ENCODE results near the gene CFAP20DC. TPM values are rescaled to one million over a fixed set of nuclear protein-coding genes. Genes with fewer than 3 reads are reported as not detected.
"Not testable (repeated sequence)": the region's sequence is repeated elsewhere in the genome, so short reads cannot be mapped to it uniquely, and the experiment has no call there.

CFAP20DC gene
- total RNA-seq, 1 donor from 2014 or later = not detected

DNA sequence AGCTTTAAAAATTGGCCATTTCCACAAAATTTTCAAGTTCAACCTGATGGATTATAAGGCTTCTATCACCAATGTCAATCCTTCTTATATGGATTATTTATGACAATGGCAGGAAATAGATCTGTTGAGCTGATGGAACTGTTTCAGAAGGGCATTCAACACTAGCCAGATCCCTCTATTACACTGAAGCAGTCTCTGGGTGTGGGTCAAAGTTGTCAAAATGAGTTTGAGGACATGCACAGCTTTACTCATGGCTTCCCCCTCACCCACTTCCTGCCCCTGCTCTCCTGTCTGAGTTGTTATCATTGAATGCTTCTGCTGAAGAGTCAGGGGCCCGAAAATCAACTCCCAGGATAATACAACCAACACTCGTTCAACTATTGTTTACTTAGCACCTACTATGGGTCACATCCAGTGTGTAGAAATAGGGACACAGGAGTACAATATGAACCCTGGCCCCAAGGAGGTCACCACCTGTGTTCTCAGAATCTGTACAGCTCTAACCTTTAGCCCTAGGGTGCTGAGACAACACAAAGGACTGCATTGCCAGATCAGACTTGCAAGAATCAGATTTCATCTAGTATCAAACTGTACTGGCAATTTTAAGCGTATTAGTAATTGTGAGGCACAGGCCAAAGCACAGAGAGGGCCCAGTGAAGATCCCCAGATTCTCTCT is 341.6 kb downstream of the CFAP20DC start:
- no peaks in the 10 kb centered on the region for H3K4me1 ChIP-seq
- TF ChIP-seq, protein P1, sequence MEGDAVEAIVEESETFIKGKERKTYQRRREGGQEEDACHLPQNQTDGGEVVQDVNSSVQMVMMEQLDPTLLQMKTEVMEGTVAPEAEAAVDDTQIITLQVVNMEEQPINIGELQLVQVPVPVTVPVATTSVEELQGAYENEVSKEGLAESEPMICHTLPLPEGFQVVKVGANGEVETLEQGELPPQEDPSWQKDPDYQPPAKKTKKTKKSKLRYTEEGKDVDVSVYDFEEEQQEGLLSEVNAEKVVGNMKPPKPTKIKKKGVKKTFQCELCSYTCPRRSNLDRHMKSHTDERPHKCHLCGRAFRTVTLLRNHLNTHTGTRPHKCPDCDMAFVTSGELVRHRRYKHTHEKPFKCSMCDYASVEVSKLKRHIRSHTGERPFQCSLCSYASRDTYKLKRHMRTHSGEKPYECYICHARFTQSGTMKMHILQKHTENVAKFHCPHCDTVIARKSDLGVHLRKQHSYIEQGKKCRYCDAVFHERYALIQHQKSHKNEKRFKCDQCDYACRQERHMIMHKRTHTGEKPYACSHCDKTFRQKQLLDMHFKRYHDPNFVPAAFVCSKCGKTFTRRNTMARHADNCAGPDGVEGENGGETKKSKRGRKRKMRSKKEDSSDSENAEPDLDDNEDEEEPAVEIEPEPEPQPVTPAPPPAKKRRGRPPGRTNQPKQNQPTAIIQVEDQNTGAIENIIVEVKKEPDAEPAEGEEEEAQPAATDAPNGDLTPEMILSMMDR (IDR thresholded peaks at IDR 0.05; ENCODE audit: borderline replicate concordance) = no peak
- intact Hi-C loops (cut with micrococcal nuclease) = no loop called here
- H3K4me3 ChIP-seq = no peak overlapping the region
- H3K9me3 ChIP-seq (replicated peaks) = no peaks in the 10 kb centered on the region
- peaks cover under 1% of the 10 kb centered on the region for H3K27me3 ChIP-seq (ENCODE audit: low read depth)
- DNase-seq = no peak
- H3K36me3 ChIP-seq = no peaks in the 10 kb centered on the region
- no peak overlapping the region for H3K27ac ChIP-seq (replicated peaks)

DNA sequence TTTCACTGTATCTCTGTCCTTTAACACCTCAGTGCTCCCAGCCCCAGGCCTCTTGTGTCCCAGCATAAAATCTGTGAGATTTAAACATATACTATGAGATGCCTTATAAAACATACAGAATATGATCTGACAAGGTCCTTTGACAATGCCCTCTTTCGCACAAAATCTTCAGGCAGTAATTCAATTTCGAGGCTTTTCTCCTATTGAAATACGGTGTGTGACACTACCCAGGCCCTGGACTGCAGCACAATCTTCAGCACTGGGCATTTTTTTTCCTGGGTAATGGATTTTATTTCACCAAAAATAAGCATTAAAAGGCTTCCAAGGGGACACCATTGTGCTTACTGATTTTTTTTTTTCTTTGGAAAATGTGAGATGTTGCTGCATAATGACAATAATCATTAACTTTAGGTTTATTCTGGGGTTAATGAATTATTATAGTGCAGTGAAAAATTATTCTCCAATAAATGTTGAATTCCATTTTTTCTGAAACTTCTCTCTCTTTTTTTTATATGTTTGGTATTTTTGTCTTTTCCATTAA is 342.4 kb downstream of the CFAP20DC start:
- Histone ChIP-seq H3K36me3 (no peaks in the 10 kb centered on the region), H3K4me1 (no peaks in the 10 kb centered on the region), H3K9me3 (replicated peaks) (no peaks in the 10 kb centered on the region), H3K27me3 (ENCODE audit: low read depth) (peaks cover 7% of the 10 kb centered on the region), H3K27ac (replicated peaks) (no peak overlapping the region), H3K4me3 (no peak overlapping the region)
- intact Hi-C loops (cut with micrococcal nuclease) = no loop called here
- DNase-seq = no peak
- TF ChIP-seq, protein P1 (IDR thresholded peaks at IDR 0.05; ENCODE audit: borderline replicate concordance) = no peak

DNA sequence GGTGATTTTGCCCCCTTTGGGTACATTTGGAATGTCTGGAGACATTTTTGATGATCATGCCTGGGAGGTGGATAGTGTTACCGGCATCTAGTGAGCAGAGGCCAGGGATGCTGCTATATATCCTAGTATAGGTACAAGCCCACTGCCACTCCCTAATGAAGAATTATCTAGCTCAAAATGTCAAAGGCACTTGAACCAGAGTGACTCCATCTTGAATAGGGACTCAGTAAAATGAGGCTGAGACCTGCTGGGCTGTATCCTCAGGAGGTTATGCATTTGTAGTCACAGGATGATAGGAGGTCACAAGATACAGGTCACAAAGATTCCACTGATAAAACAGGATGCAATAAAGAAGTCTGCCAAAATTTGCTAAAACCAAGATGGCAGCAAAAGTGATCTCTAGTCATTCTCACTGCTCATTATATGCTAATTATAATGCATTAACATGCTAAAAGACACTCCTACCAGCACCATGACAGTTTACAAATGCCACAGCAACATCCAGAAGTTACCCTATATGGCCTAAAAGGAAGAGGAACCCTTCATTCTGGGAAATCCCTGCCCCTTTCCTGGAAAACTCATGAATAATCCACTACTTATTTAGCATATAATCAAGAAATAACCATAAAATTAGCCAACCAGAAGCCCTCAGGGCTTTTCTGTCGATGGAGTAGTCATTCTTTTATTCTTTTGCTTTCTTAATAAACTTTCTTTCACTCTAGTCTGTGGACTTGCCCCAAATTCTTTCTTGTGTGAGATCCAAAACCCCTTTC is 343.2 kb downstream of the CFAP20DC start:
- Histone ChIP-seq H3K27ac (replicated peaks) (no peak overlapping the region), H3K27me3 (ENCODE audit: low read depth) (peaks cover 7% of the 10 kb centered on the region), H3K4me1 (no peaks in the 10 kb centered on the region), H3K4me3 (no peak overlapping the region), H3K9me3 (replicated peaks) (no peaks in the 10 kb centered on the region), H3K36me3 (no peaks in the 10 kb centered on the region)
- no peak for DNase-seq
- intact Hi-C loops (cut with micrococcal nuclease) = no loop called here
- TF ChIP-seq, protein P1 (IDR thresholded peaks at IDR 0.05; ENCODE audit: borderline replicate concordance) = no peak

DNA sequence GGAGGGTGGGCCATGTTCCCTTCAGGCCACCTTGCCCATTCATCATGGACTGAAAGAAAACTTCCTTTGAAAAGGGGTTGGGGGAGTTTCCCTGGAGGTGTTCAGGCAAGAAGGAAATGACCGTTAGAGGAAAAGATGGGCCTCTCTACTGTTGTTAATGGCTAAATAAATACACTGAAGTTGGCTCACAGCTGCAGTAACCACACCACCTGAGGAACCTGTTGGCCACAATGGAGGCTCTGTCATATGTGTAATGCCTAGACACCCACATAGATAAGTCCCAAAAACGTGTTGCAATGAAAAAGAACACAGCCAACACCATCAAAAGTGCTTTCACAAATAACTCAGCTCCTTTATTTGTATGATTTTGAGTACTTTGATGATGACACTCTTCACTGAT is 345.1 kb downstream of the CFAP20DC start:
- no peak overlapping the region for H3K4me3 ChIP-seq
- DNase-seq = no peak
- H3K27me3 ChIP-seq (ENCODE audit: low read depth) = peaks cover 7% of the 10 kb centered on the region
- TF ChIP-seq, protein P1 (IDR thresholded peaks at IDR 0.05; ENCODE audit: borderline replicate concordance) = no peak
- no peaks in the 10 kb centered on the region for H3K36me3 ChIP-seq
- no peak overlapping the region for H3K27ac ChIP-seq (replicated peaks)
- no peaks in the 10 kb centered on the region for H3K9me3 ChIP-seq (replicated peaks)
- intact Hi-C loops (cut with micrococcal nuclease) = no loop called here
- H3K4me1 ChIP-seq = no peaks in the 10 kb centered on the region

DNA sequence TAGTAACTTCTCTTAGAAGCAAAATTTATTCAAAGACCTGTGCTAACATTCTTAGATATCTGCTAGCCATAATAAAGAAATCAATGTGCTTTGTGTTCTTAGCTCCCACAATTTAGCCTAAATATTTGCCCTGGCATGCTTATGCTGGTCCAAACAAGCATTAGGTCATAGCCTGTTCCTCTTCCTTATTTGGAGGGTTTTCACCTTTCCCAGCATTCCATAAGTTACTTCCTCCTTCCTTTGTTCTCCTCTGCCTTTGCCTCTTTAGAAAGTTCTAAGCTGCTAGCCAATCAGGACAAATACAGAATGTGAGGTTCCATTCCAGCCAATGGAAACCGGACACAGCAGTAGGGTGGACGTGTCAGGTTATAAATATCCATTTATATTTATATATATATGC is 345.5 kb downstream of the CFAP20DC start:
- intact Hi-C loops (cut with micrococcal nuclease); H3K9me3 ChIP-seq (replicated peaks); H3K4me1 ChIP-seq; H3K27ac ChIP-seq (replicated peaks); H3K4me3 ChIP-seq; H3K36me3 ChIP-seq; DNase-seq; H3K27me3 ChIP-seq (ENCODE audit: low read depth): not testable (repeated sequence)

DNA sequence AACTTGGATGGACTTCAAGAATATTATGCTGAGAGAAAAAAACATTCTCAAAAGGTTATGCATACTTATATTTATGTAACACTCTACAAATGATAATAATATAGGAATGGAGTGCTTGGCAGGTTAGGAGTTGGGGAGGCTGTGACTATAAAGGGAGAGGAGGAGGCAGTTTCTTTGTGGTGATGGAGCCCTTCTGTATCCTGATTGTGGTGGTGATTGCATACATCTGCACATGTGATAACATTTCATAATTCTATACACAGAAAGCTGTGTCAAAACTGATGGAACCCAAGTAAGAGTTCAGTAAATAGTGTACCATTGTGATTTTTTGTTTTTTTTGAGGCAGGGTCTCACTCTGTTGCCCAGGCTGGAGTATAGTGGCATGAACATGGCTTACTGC is 351.6 kb downstream of the CFAP20DC start:
- no peaks in the 10 kb centered on the region for H3K9me3 ChIP-seq (replicated peaks)
- H3K4me3 ChIP-seq = no peak overlapping the region
- no peaks in the 10 kb centered on the region for H3K4me1 ChIP-seq
- intact Hi-C loops (cut with micrococcal nuclease) = no loop called here
- no peak for DNase-seq
- TF ChIP-seq, protein P1 (IDR thresholded peaks at IDR 0.05; ENCODE audit: borderline replicate concordance) = no peak
- H3K27ac ChIP-seq (replicated peaks) = no peak overlapping the region
- H3K36me3 ChIP-seq = no peaks in the 10 kb centered on the region
- H3K27me3 ChIP-seq (ENCODE audit: low read depth) = peaks cover 6% of the 10 kb centered on the region
